ENCODE data around the gene NHSL2.
A peak's percentile ranks its signal among the peaks of the same experiment; 100 is the strongest.

The NHSL2 gene

GRCh38 chrX:71993371-71993770, 82.7 kb downstream of the NHSL2 start:
- no peak for DNase-seq

DNA sequence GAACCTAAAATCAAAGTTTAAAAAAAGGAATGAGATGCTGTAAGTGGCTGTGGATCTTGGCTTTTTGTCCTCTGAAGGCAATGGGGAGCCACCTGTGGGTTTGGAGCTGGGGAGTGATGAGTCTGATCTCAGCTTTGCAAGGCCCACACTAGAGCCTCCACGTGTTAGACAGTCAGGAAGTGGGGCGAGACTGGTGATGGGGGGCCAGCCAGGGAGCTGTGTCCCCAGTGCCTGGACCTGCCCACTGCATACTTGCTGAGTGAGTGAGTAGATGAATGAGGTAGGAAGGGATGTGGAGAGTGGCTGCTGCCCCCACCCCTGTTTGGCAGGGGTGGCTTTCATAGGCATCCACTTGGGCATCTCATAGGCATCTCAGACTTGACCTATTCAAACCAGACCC, 84.0 kb downstream of the NHSL2 start:
- no peak for DNase-seq

GRCh38 chrX:71995122-71995521, 84.5 kb downstream of the NHSL2 start:
- no peak for DNase-seq

GRCh38 chrX:71996136-71996535, 85.5 kb downstream of the NHSL2 start:
- DNase-seq, result no peak

- no peak for DNase-seq
Observed at GRCh38 chrX:71996826-71997225, 86.2 kb downstream of the NHSL2 start.

- no peak for DNase-seq
Observed at GRCh38 chrX:71997320-71997719, 86.7 kb downstream of the NHSL2 start.

DNA sequence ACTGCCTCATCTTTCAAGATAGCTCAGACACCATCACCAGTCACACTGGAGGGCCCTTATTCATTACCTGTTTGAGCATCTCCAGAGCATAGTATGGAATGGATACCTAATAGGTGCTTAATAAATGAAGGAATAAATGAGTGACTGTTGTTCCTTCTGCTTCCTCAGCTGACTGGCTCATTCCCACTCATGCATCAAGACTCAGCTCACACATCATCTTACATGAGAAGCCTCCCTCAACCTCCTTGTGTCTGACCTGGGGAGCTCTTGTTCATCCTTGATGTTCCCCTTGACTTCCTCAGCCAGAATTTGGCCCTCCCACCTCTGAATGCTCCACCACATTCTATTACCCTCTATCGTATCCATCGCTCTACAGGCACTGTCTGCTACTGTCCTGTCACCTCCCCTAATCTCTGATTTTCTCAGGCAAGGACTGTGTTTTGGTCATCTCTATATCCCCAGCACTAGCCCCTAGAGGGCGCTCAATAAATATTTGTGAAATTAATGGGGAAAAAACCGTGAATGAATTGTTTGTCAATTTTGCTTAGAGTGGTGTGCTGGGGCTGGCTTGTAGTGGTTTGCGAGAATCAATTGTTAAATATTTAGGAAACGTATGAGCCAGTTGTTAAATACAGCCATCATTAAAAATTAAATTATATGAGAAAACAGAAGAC, 88.3 kb downstream of the NHSL2 start:
- no peak for DNase-seq

GRCh38 chrX:71999535-71999934, 88.9 kb downstream of the NHSL2 start:
- DNase-seq, result no peak

- DNase-seq, result no peak
Observed at GRCh38 chrX:72001471-72001870, 90.8 kb downstream of the NHSL2 start.

GRCh38 chrX:72001906-72002305, 91.3 kb downstream of the NHSL2 start:
- DNase-seq, result no peak

DNA sequence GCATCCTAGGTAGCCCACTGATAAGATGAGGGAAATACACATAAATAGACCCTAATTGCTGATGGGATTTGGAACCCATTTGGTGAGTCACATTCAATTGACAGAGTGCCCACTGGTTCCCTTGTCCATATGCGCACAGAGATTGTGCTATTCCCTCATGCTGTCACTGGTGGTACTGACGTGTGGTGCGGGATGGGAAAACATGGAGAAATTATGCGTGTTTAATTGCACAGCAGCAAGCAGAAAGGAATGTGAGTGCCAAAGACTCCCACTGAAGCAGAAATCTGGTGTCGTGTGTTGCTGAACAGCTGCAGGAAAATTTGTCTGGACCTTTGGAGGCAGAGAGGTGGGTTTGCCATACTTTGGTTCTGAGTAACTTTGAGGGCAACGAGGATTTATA, 92.2 kb downstream of the NHSL2 start:
- DNase-seq, result no peak

GRCh38 chrX:72003811-72004750, 93.4 kb downstream of the NHSL2 start:
- DNase-seq, result no peak

DNA sequence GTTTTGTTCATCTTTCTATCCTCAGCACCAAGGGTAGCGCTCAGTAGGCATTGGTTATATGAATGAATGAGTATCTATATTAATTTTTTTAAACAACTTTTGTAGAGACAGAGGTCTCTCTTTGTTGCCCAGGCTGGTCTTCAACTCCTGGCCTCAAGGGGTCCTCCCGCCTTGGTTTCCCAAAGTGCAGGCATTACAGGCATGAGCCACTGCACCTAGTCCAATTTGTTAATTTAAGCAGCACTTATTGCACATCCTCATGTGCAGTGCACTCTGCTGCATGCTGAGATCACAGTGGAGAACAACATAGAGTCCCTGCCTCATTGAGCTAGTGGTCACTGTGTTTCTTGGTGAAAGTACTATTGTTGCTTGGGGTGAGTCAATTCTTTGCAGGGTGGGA, 94.4 kb downstream of the NHSL2 start:
- no peak for DNase-seq

GRCh38 chrX:72006461-72006860, 95.8 kb downstream of the NHSL2 start:
- no peak for DNase-seq

GRCh38 chrX:72009731-72010130, 99.1 kb downstream of the NHSL2 start:
- no peak for DNase-seq

DNA sequence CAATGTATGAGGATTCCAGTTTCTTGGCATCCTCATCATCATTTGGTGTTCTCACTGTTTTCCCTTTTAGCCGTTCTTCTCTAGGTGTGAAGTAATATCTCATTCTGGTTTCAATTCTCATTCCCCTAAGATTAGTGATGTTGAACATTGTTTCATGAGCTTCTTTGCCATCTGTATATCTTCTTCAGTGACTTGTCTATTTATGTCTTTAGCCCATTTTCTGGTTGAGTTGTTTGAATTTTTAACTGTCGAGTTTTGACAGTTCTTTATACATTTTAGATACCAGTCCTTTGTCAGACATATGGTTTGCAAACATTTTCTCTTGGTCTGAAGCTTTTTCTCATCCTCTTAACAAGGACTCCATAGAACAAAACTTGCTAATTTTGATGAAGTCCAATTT, 101.1 kb downstream of the NHSL2 start:
- no peak for DNase-seq

DNA sequence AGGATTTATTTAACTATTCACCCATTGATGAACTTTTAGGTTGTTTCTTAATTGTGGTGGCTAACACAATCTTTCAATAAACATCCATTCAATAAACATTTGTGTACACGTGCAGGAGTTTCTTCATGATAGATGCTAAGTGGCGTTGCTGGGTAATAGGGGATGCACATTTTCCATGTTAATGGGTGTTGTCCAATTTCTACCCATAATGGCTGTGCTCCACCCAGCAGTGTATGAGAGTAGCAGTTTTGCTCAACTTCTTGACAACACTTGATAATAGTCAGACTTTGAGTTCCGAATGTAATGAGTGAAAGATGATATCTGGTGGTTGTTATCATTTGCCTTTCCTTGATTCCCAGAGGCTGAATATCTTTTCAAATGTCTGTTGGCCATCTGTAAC, 104.7 kb downstream of the NHSL2 start:
- no peak for DNase-seq

- no peak for DNase-seq
Observed at GRCh38 chrX:72016881-72017783, 106.5 kb downstream of the NHSL2 start.

GRCh38 chrX:72018277-72019112, 107.8 kb downstream of the NHSL2 start:
- peak; percentile 1 for DNase-seq

DNA sequence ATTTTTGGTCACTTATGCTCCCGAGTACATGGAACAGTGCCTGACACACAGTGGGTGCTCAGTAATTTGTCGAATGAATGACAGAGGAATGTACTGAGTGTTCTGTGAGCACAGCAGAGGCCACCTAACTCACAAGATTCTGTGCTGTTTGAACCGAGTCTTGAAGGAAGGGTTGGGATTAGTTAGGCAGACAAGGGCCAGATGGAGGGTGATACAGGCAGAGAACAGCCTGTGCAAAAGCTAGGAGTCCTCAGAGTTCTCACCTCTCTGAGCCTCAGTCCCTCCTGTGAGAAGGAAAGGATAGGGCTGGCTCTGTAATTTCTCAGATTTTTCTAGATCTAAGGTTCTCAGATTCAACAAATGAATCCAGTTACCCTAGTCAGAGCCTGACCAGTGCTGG, 108.8 kb downstream of the NHSL2 start:
- no peak for DNase-seq

- no peak for DNase-seq
Observed at GRCh38 chrX:72020204-72020603, 109.6 kb downstream of the NHSL2 start.

- no peak for DNase-seq
Observed at GRCh38 chrX:72020788-72021187, 110.1 kb downstream of the NHSL2 start.

All from SIG-M5 (cell line).